Measurements from ENCODE around the gene OR51B4.

DNA sequence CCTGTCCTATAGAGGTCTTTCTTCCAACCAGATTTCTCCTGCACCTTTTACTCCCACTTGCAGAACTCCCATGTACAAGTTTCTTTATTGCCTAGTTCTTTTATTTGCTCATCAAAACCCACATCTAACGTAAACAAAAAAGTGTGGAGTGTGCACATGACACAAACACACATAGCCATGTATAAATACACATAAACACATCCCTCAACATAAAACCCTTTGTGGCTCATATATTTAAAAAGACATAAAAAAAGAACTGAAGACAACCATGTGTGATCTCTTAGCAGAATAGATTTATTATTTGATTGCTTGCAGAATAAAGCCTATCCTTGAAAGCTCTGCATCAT lies 48.9 kb downstream of the OR51B4 start:
- TF ChIP-seq EZH2 (IDR thresholded peaks at IDR 0.05; ENCODE audit: low read length, missing control alignments): no peak
- TF ChIP-seq, protein P1, sequence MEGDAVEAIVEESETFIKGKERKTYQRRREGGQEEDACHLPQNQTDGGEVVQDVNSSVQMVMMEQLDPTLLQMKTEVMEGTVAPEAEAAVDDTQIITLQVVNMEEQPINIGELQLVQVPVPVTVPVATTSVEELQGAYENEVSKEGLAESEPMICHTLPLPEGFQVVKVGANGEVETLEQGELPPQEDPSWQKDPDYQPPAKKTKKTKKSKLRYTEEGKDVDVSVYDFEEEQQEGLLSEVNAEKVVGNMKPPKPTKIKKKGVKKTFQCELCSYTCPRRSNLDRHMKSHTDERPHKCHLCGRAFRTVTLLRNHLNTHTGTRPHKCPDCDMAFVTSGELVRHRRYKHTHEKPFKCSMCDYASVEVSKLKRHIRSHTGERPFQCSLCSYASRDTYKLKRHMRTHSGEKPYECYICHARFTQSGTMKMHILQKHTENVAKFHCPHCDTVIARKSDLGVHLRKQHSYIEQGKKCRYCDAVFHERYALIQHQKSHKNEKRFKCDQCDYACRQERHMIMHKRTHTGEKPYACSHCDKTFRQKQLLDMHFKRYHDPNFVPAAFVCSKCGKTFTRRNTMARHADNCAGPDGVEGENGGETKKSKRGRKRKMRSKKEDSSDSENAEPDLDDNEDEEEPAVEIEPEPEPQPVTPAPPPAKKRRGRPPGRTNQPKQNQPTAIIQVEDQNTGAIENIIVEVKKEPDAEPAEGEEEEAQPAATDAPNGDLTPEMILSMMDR (conservative IDR thresholded peaks at IDR 0.05 in 1 of 2, IDR thresholded peaks at IDR 0.05 in 1 of 2; ENCODE audit: low read depth in 1 of 2, low read length in 2 of 2): no peak

Measured in fibroblast of lung (primary cell).